Liver (tissue), 3 donors: Measurements from ENCODE around the gene DOCK11.

Experiments
- ATF3 ChIP-seq: IDR thresholded peaks from 2 replicates; pipeline ENCODE4 v1.6.1; 2016; ENCODE audit warnings: antibody characterized with exemption
- CTCF ChIP-seq: fragments of 150-350 bp; IDR thresholded peaks from 2 replicates; pipeline ENCODE4 v1.5.1; 2017; ENCODE audit warnings: improper control_type of control experiment, low read depth, low read length; ENCODE audit not compliant: missing input control
- EGR1 ChIP-seq, 2 donors: IDR thresholded peaks; 2 replicates each; pipeline ENCODE4 v1.6.1; 2016 to 2018; ENCODE audit warnings: antibody characterized with exemption in 2 of 2, low read depth in 2 of 2
- FOXA1 ChIP-seq: IDR thresholded peaks from 2 replicates; pipeline ENCODE4 v1.6.1; 2016; ENCODE audit warnings: antibody characterized with exemption
- GABPA ChIP-seq, 2 donors: IDR thresholded peaks in 1 of 2; conservative IDR thresholded peaks in 1 of 2; 2 replicates each; pipeline ENCODE4 v1.6.1; 2016; ENCODE audit warnings: antibody characterized with exemption in 2 of 2, mild to moderate bottlenecking in 1 of 2, moderate library complexity in 1 of 2
- MAX ChIP-seq: IDR thresholded peaks from 2 replicates; pipeline ENCODE4 v1.6.1; 2016; ENCODE audit warnings: antibody characterized with exemption
- RAD21 ChIP-seq, 2 donors: IDR thresholded peaks; 2 replicates each; pipeline ENCODE4 v1.6.1; 2016; ENCODE audit warnings: antibody characterized with exemption in 2 of 2, mild to moderate bottlenecking in 2 of 2
- REST ChIP-seq: IDR thresholded peaks from 2 replicates; pipeline ENCODE4 v1.6.1; 2016; ENCODE audit warnings: antibody characterized with exemption, mild to moderate bottlenecking
- SP1 ChIP-seq: IDR thresholded peaks from 2 replicates; pipeline ENCODE4 v1.6.1; 2018; ENCODE audit warnings: antibody characterized with exemption, mild to moderate bottlenecking
- TAF1 ChIP-seq: conservative IDR thresholded peaks from 2 replicates; pipeline ENCODE4 v1.6.1; 2016; ENCODE audit warnings: antibody characterized with exemption, mild to moderate bottlenecking
- YY1 ChIP-seq: IDR thresholded peaks from 2 replicates; pipeline ENCODE4 v1.6.1; 2016; ENCODE audit warnings: antibody characterized with exemption, mild to moderate bottlenecking
- ZBTB33 ChIP-seq: IDR thresholded peaks from 2 replicates; pipeline ENCODE4 v1.6.1; 2016; ENCODE audit warnings: antibody characterized with exemption
- donor health status: healthy.
- donor health status: healthy.

GRCh38 chrX:118545510-118545909 is 49.9 kb downstream of the DOCK11 start:
- TF ChIP-seq CTCF: no peak
- TF ChIP-seq YY1: no peak
- no peak for TF ChIP-seq ATF3
- no peak for TF ChIP-seq SP1
- no peak for TF ChIP-seq FOXA1
- no peak for TF ChIP-seq EGR1 (IDR thresholded peaks at IDR 0.05; ENCODE audit: low read depth in 2 of 2)
- TF ChIP-seq RAD21 (IDR thresholded peaks at IDR 0.05): no peak
- no peak for TF ChIP-seq MAX
- TF ChIP-seq TAF1: no peak
- no peak for TF ChIP-seq ZBTB33
- TF ChIP-seq REST: no peak
- TF ChIP-seq GABPA (IDR thresholded peaks at IDR 0.05 in 1 of 2, conservative IDR thresholded peaks at IDR 0.05 in 1 of 2): no peak
